ENCODE results near the gene ERI3.

GRCh38 chr1:44294588-44295007 lies 60.5 kb downstream of the ERI3 start:
- TF ChIP-seq CTCF (IDR thresholded peaks at IDR 0.05) (peak in 2 of 3 experiments; percentile 22 to 42), POLR2AphosphoS5 (IDR thresholded peaks at IDR 0.05; ENCODE audit: insufficient read depth in 1 of 2, low read depth in 1 of 2) (no peak), POLR2A (IDR thresholded peaks at IDR 0.05) (no peak)

All from vagina (tissue), 2 donors.